Measurements from ENCODE around the gene TIMM10. TPM values are rescaled to one million over a fixed set of nuclear protein-coding genes. Genes with fewer than 3 reads are reported as not detected.

Gene TIMM10
- total RNA-seq, 2 experiments from 2014 or later, result 131 to 134 TPM

- no peak overlapping the region for H3K27ac Mint-ChIP-seq
- H3K4me1 Mint-ChIP-seq (ENCODE audit: low read depth), result no peaks in the 10 kb centered on the region
- ChIA-PET CTCF (interaction anchor here (1.0 to 20.4 kb wide), 6 partner anchors 8 to 140 kb away, joined by 3 to 562 read pairs (median 8); partner anchors contain the start of genes SLC43A1 and TIMM10), POLR2A (interaction anchor here (1.2 kb wide), 1 partner anchor 9 kb away, joined by 3 read pairs; no protein-coding TSS in a partner anchor)
- peaks cover 16% of the 10 kb centered on the region for H3K36me3 Mint-ChIP-seq
- H3K9me3 Mint-ChIP-seq, result no peaks in the 10 kb centered on the region
- no peaks in the 10 kb centered on the region for H3K27me3 Mint-ChIP-seq
- no peak for DNase-seq
- no peak overlapping the region for H3K4me3 Mint-ChIP-seq
- intact Hi-C loops (cut with micrococcal nuclease), result no loop called here
These were observed 28.6 kb downstream of the TIMM10 start for GRCh38 chr11:57501953-57502352.

GRCh38 chr11:57500926-57501325 lies 29.6 kb downstream of the TIMM10 start:
- intact Hi-C loops (cut with micrococcal nuclease), result no loop called here
- Mint-ChIP-seq H3K27ac (no peak overlapping the region), H3K9me3 (no peaks in the 10 kb centered on the region), H3K27me3 (no peaks in the 10 kb centered on the region), H3K4me1 (ENCODE audit: low read depth) (no peaks in the 10 kb centered on the region), H3K36me3 (peaks cover 18% of the 10 kb centered on the region), H3K4me3 (no peak overlapping the region)
- POLR2A ChIA-PET, result no interaction called here
- DNase-seq, result no peak
- CTCF ChIA-PET, result interaction anchor here (2.2 to 20.4 kb wide), 4 partner anchors 7 to 44 kb away, joined by 8 to 562 read pairs (median 36); partner anchors contain the start of genes SLC43A1 and TIMM10

- Mint-ChIP-seq H3K36me3 (peaks cover 19% of the 10 kb centered on the region), H3K9me3 (no peaks in the 10 kb centered on the region), H3K27me3 (no peaks in the 10 kb centered on the region), H3K27ac (no peak overlapping the region), H3K4me3 (no peak overlapping the region), H3K4me1 (ENCODE audit: low read depth) (no peaks in the 10 kb centered on the region)
- DNase-seq, result no peak
- POLR2A ChIA-PET, result interaction anchor here (0.7 kb wide), 1 partner anchor 11 kb away, joined by 4 read pairs; no protein-coding TSS in a partner anchor
- CTCF ChIA-PET, result interaction anchor here (20.4 kb wide), 1 partner anchor 22 kb away, joined by 562 read pairs; the partner anchor contains the start of genes SLC43A1 and TIMM10
- intact Hi-C loops (cut with micrococcal nuclease), result no loop called here
These were observed 30.0 kb downstream of the TIMM10 start for GRCh38 chr11:57500515-57500914.

GRCh38 chr11:57499983-57500461 lies 30.5 kb downstream of the TIMM10 start:
- Mint-ChIP-seq H3K36me3 (peaks cover 19% of the 10 kb centered on the region), H3K27me3 (no peaks in the 10 kb centered on the region), H3K9me3 (no peaks in the 10 kb centered on the region), H3K4me1 (ENCODE audit: low read depth) (no peaks in the 10 kb centered on the region), H3K4me3 (no peak overlapping the region), H3K27ac (no peak overlapping the region)
- POLR2A ChIA-PET, result interaction anchor here (0.7 kb wide), 1 partner anchor 12 kb away, joined by 4 read pairs; no protein-coding TSS in a partner anchor
- CTCF ChIA-PET, result interaction anchor here (20.4 kb wide), 1 partner anchor 22 kb away, joined by 562 read pairs; the partner anchor contains the start of genes SLC43A1 and TIMM10
- no peak for DNase-seq
- intact Hi-C loops (cut with micrococcal nuclease), result no loop called here

GRCh38 chr11:57499413-57499982 lies 31.1 kb downstream of the TIMM10 start:
- Mint-ChIP-seq H3K9me3 (no peaks in the 10 kb centered on the region), H3K27ac (no peak overlapping the region), H3K36me3 (peaks cover 20% of the 10 kb centered on the region), H3K4me3 (no peak overlapping the region), H3K4me1 (ENCODE audit: low read depth) (no peaks in the 10 kb centered on the region), H3K27me3 (no peaks in the 10 kb centered on the region)
- intact Hi-C loops (cut with micrococcal nuclease), result no loop called here
- ChIA-PET CTCF (interaction anchor here (20.4 kb wide), 1 partner anchor 23 kb away, joined by 562 read pairs; the partner anchor contains the start of genes SLC43A1 and TIMM10), POLR2A (interaction anchor here (0.7 kb wide), 1 partner anchor 12 kb away, joined by 4 read pairs; no protein-coding TSS in a partner anchor)
- DNase-seq, result peak; percentile 47

GRCh38 chr11:57498540-57498939 lies 32.0 kb downstream of the TIMM10 start:
- no peak for DNase-seq
- H3K27me3 Mint-ChIP-seq, result no peaks in the 10 kb centered on the region
- ChIA-PET CTCF (interaction anchor here (20.4 kb wide), 1 partner anchor 24 kb away, joined by 562 read pairs; the partner anchor contains the start of genes SLC43A1 and TIMM10), POLR2A (no interaction called here)
- intact Hi-C loops (cut with micrococcal nuclease), result no loop called here
- H3K9me3 Mint-ChIP-seq, result no peaks in the 10 kb centered on the region
- no peak overlapping the region for H3K27ac Mint-ChIP-seq
- no peak overlapping the region for H3K4me3 Mint-ChIP-seq
- H3K36me3 Mint-ChIP-seq, result peaks cover 26% of the 10 kb centered on the region
- peaks cover 7% of the 10 kb centered on the region for H3K4me1 Mint-ChIP-seq (ENCODE audit: low read depth)

GRCh38 chr11:57497303-57498247 lies 33.0 kb downstream of the TIMM10 start:
- CTCF ChIA-PET, result interaction anchor here (0.6 to 20.4 kb wide), 3 partner anchors 25 to 156 kb away, joined by 3 to 562 read pairs (median 3); partner anchors contain the start of genes SLC43A1 and TIMM10
- H3K36me3 Mint-ChIP-seq, result peaks cover 27% of the 10 kb centered on the region

GRCh38 chr11:57496109-57496820 lies 34.3 kb downstream of the TIMM10 start:
- no peak overlapping the region for H3K27ac Mint-ChIP-seq
- H3K4me1 Mint-ChIP-seq (ENCODE audit: low read depth), result peaks cover 9% of the 10 kb centered on the region
- no peak overlapping the region for H3K4me3 Mint-ChIP-seq
- no peaks in the 10 kb centered on the region for H3K27me3 Mint-ChIP-seq
- DNase-seq, result no peak
- ChIA-PET CTCF (interaction anchor here (3.8 to 20.4 kb wide), 2 partner anchors 26 to 38 kb away, joined by 65 to 562 read pairs; partner anchors contain the start of genes RTN4RL2, SLC43A1 and TIMM10), POLR2A (no interaction called here)
- H3K9me3 Mint-ChIP-seq, result no peaks in the 10 kb centered on the region
- intact Hi-C loops (cut with micrococcal nuclease), result no loop called here
- peaks cover 33% of the 10 kb centered on the region for H3K36me3 Mint-ChIP-seq

More at GRCh38 chr11:57497303-57498247, 33.0 kb downstream of the TIMM10 start:
- no peaks in the 10 kb centered on the region for H3K9me3 Mint-ChIP-seq
- DNase-seq, result no peak
- no peaks in the 10 kb centered on the region for H3K27me3 Mint-ChIP-seq
- no peak overlapping the region for H3K4me3 Mint-ChIP-seq
- H3K4me1 Mint-ChIP-seq (ENCODE audit: low read depth), result peaks cover 9% of the 10 kb centered on the region
- intact Hi-C loops (cut with micrococcal nuclease), result no loop called here
- POLR2A ChIA-PET, result no interaction called here
- H3K27ac Mint-ChIP-seq, result no peak overlapping the region

GRCh38 chr11:57493507-57494503 lies 36.7 kb downstream of the TIMM10 start:
- CTCF ChIA-PET, result interaction anchor here (0.5 to 20.4 kb wide), 70 partner anchors 10 to 1763 kb away, joined by 3 to 562 read pairs (median 4); partner anchors contain the start of genes RTN4RL2, SLC43A1, SLC43A3 and SMTNL1
- POLR2A ChIA-PET, result interaction anchor here (0.9 to 1.8 kb wide), 6 partner anchors 8 to 151 kb away, joined by 3 to 13 read pairs (median 4); partner anchors contain the start of genes SLC43A1 and TIMM10
- peak; percentile 87 for DNase-seq
- peak overlapping the region; percentile 83 for H3K27ac Mint-ChIP-seq
- peaks cover 9% of the 10 kb centered on the region for H3K4me1 Mint-ChIP-seq (ENCODE audit: low read depth)
- H3K9me3 Mint-ChIP-seq, result no peaks in the 10 kb centered on the region
- H3K4me3 Mint-ChIP-seq, result no peak overlapping the region
- intact Hi-C loops (cut with micrococcal nuclease), result loop anchor here (1.0 to 5.0 kb wide), 4 partner anchors 19 to 151 kb away; no protein-coding TSS in a partner anchor
- H3K36me3 Mint-ChIP-seq, result peaks cover 45% of the 10 kb centered on the region
- no peaks in the 10 kb centered on the region for H3K27me3 Mint-ChIP-seq

- Mint-ChIP-seq H3K9me3 (no peaks in the 10 kb centered on the region), H3K4me3 (no peak overlapping the region), H3K4me1 (ENCODE audit: low read depth) (peaks cover 9% of the 10 kb centered on the region), H3K36me3 (peaks cover 55% of the 10 kb centered on the region), H3K27me3 (no peaks in the 10 kb centered on the region), H3K27ac (no peak overlapping the region)
- DNase-seq, result peak; percentile 70
- ChIA-PET POLR2A (interaction anchor here (1.0 kb wide), 1 partner anchor 35 kb away, joined by 4 read pairs; no protein-coding TSS in a partner anchor), CTCF (interaction anchor here (0.6 to 20.4 kb wide), 22 partner anchors 8 to 1021 kb away, joined by 3 to 562 read pairs (median 4); partner anchors contain the start of genes SLC43A1, TIMM10 and UBE2L6)
- intact Hi-C loops (cut with micrococcal nuclease), result loop anchor here (2.0 to 5.0 kb wide), 2 partner anchors 34 to 153 kb away; no protein-coding TSS in a partner anchor
These were observed 39.0 kb downstream of the TIMM10 start for GRCh38 chr11:57491371-57492061.
